Vagina (tissue), 2 donors: ENCODE data around the gene HAUS5. TPM values are rescaled to one million over a fixed set of nuclear protein-coding genes. Genes with fewer than 3 reads are reported as not detected.
"Not testable (repeated sequence)": the region's sequence is repeated elsewhere in the genome, so short reads cannot be mapped to it uniquely, and the experiment has no call there.

Experiments used
- DNase-seq, 2 donors: peaks; one replicate each; pipeline ENCODE4 v3.0.0-alpha.2; 2017; ENCODE audit errors: extremely low spot score in 2 of 2
- H3K27ac ChIP-seq: fragments of 200-600 bp; sonication (generic); one replicate; pipeline ENCODE4 v1.5.1; 2019
- H3K27me3 ChIP-seq: fragments of 200-600 bp; sonication (generic); one replicate; pipeline ENCODE4 v1.5.1; 2019
- H3K36me3 ChIP-seq, 2 donors: fragments of 200-600 bp; sonication (generic); one replicate each; pipeline ENCODE4 v1.5.1; 2017 to 2019
- H3K4me1 ChIP-seq: fragments of 200-600 bp; sonication (generic); one replicate; pipeline ENCODE4 v1.5.1; 2019
- H3K4me3 ChIP-seq, 2 donors: fragments of 200-600 bp; sonication (generic); 1 replicate in 1 of 2; 2 replicates in 1 of 2; pipeline ENCODE4 v1.5.1; 2016 to 2019
- H3K9me3 ChIP-seq: fragments of 200-600 bp; sonication (generic); one replicate; pipeline ENCODE4 v1.5.1; 2019
- CTCF ChIP-seq, 3 experiments: fragments of 450-650 bp in 2 of 3; fragments of 200-600 bp in 1 of 3; sonication (generic) in 1 of 3; IDR thresholded peaks; one replicate each; pipeline ENCODE4 v1.5.1; 2017 to 2019; ENCODE audit warnings: antibody characterized with exemption in 3 of 3, mild to moderate bottlenecking in 2 of 3, moderate library complexity in 2 of 3
- POLR2A ChIP-seq, 2 donors: fragments of 450-650 bp; IDR thresholded peaks; one replicate each; pipeline ENCODE4 v1.6.1; 2017; ENCODE audit warnings: antibody characterized with exemption in 2 of 2, mild to moderate bottlenecking in 2 of 2, moderate library complexity in 2 of 2
- POLR2AphosphoS5 ChIP-seq, 2 donors: sonication (generic); formaldehyde crosslinking; IDR thresholded peaks; one replicate each; pipeline ENCODE4 v1.9.0; 2017; ENCODE audit warnings: antibody characterized with exemption in 2 of 2, mild to moderate bottlenecking in 2 of 2, low read depth in 1 of 2; ENCODE audit not compliant: insufficient read depth in 1 of 2
- intact Hi-C: fragments of 100-400 bp; cut with DNase I; formaldehyde crosslinking; loops from one replicate; pipeline ENCODE4 v1.15.1; 2023
- total RNA-seq: library from RNA; depleted of rRNA; stranded (reverse); fragments of >200 nt; gene quantifications from one replicate; pipeline ENCODE4 v1.2.3, GENCODE V29; 2016

The HAUS5 gene
- total RNA-seq, 1 donor from 2014 or later = 11.0 TPM

GRCh38 chr19:35595928-35596327 lies 16.6 kb upstream of the HAUS5 start:
- H3K9me3 ChIP-seq = no peaks in the 10 kb centered on the region
- DNase-seq = no peak
- no peak for TF ChIP-seq POLR2AphosphoS5 (IDR thresholded peaks at IDR 0.05; ENCODE audit: insufficient read depth in 1 of 2, low read depth in 1 of 2)
- no peak for TF ChIP-seq POLR2A (IDR thresholded peaks at IDR 0.05)
- TF ChIP-seq CTCF (IDR thresholded peaks at IDR 0.05) = no peak
- H3K4me1 ChIP-seq = no peaks in the 10 kb centered on the region
- H3K27me3 ChIP-seq = no peaks in the 10 kb centered on the region
- no peak overlapping the region for H3K4me3 ChIP-seq
- intact Hi-C loops = no loop called here
- no peaks in the 10 kb centered on the region for H3K36me3 ChIP-seq
- H3K27ac ChIP-seq = no peak overlapping the region

- H3K27ac ChIP-seq = no peak overlapping the region
- H3K27me3 ChIP-seq = no peaks in the 10 kb centered on the region
- no peak for DNase-seq
- no peaks in the 10 kb centered on the region for H3K36me3 ChIP-seq
- H3K4me3 ChIP-seq = no peak overlapping the region
- intact Hi-C loops = no loop called here
- H3K9me3 ChIP-seq = no peaks in the 10 kb centered on the region
- TF ChIP-seq POLR2A (IDR thresholded peaks at IDR 0.05) (no peak), POLR2AphosphoS5 (IDR thresholded peaks at IDR 0.05; ENCODE audit: insufficient read depth in 1 of 2, low read depth in 1 of 2) (no peak), CTCF (IDR thresholded peaks at IDR 0.05) (no peak)
- no peaks in the 10 kb centered on the region for H3K4me1 ChIP-seq
Observed at GRCh38 chr19:35596366-35596999, 16.1 kb upstream of the HAUS5 start.

GRCh38 chr19:35601971-35602370 lies 10.6 kb upstream of the HAUS5 start:
- no peak for DNase-seq
- Histone ChIP-seq H3K4me3 (no peak overlapping the region), H3K36me3 (no peaks in the 10 kb centered on the region), H3K4me1 (no peaks in the 10 kb centered on the region), H3K9me3 (no peaks in the 10 kb centered on the region), H3K27me3 (no peaks in the 10 kb centered on the region), H3K27ac (no peak overlapping the region)
- TF ChIP-seq POLR2A (IDR thresholded peaks at IDR 0.05) (no peak), POLR2AphosphoS5 (IDR thresholded peaks at IDR 0.05; ENCODE audit: insufficient read depth in 1 of 2, low read depth in 1 of 2) (no peak), CTCF (IDR thresholded peaks at IDR 0.05) (no peak)
- intact Hi-C loops = no loop called here

- not testable (repeated sequence) for H3K27ac ChIP-seq, H3K4me1 ChIP-seq, H3K36me3 ChIP-seq
Observed at GRCh38 chr19:35604436-35604835, 8.1 kb upstream of the HAUS5 start.

GRCh38 chr19:35607170-35607569 lies 5.4 kb upstream of the HAUS5 start:
- H3K4me1 ChIP-seq, H3K36me3 ChIP-seq, DNase-seq, H3K27me3 ChIP-seq, intact Hi-C loops, H3K9me3 ChIP-seq, H3K4me3 ChIP-seq, H3K27ac ChIP-seq: not testable (repeated sequence)

More at GRCh38 chr19:35604436-35604835, 8.1 kb upstream of the HAUS5 start:
- intact Hi-C loops, H3K9me3 ChIP-seq, DNase-seq, H3K27me3 ChIP-seq, H3K4me3 ChIP-seq: not testable (repeated sequence)

GRCh38 chr19:35607661-35608060 lies 4.9 kb upstream of the HAUS5 start:
- DNase-seq = no peak
- intact Hi-C loops = no loop called here
- Histone ChIP-seq H3K36me3 (no peaks in the 10 kb centered on the region), H3K9me3 (peaks cover 3% of the 10 kb centered on the region), H3K27ac (no peak overlapping the region), H3K4me1 (peaks cover 7% of the 10 kb centered on the region), H3K4me3 (no peak overlapping the region), H3K27me3 (no peaks in the 10 kb centered on the region)
- no peak for TF ChIP-seq POLR2A (IDR thresholded peaks at IDR 0.05)
